Uterine smooth muscle cell (primary cell): ENCODE data around the gene SLC22A8. TPM values are rescaled to one million over a fixed set of nuclear protein-coding genes. Genes with fewer than 3 reads are reported as not detected.

Experiments used
- total RNA-seq: library from RNA; depleted of rRNA; stranded (reverse); fragments of >200 nt; gene quantifications from 2 replicates; pipeline ENCODE4 v1.2.3, GENCODE V29; 2014

SLC22A8 gene
- under 0.01 TPM in 1 of 2 replicates, not detected in the other for total RNA-seq

GRCh38 chr11:63015521-63016215 is at the start of gene SLC22A8:
Gene SLC22A8 (minus strand): TSS chr11:63015841. CDS start chr11:63014958, 883 bp downstream.

GRCh38 chr11:62984451-62984991 is 31.1 kb downstream of the SLC22A8 start, which contains the start of gene SLC22A6:
Gene SLC22A6 (minus strand): TSS chr11:62984967. CDS start chr11:62984690, 277 bp downstream.

Other genes starting within 250 kb of the SLC22A8 start
- gene TAF6L, start 244.4 kb downstream of the SLC22A8 start, total RNA-seq: 29.2 and 30.7 TPM in 2 replicates
- 19.0 and 25.5 TPM in 2 replicates for gene TMEM179B, start 228.4 kb downstream of the SLC22A8 start, total RNA-seq
- 21.8 and 24.1 TPM in 2 replicates for gene TMEM223, start 223.8 kb downstream of the SLC22A8 start, total RNA-seq
- 26.4 and 28.4 TPM in 2 replicates for gene NXF1, start 210.4 kb downstream of the SLC22A8 start, total RNA-seq
- 42.4 and 52.6 TPM in 2 replicates for gene STX5, start 183.8 kb downstream of the SLC22A8 start, total RNA-seq
- not detected in 2 replicates for gene TEX54, start 183.0 kb downstream of the SLC22A8 start, total RNA-seq
- 48.4 and 68.5 TPM in 2 replicates for gene WDR74, start 176.3 kb downstream of the SLC22A8 start, total RNA-seq
- gene SLC3A2, start 134.9 kb downstream of the SLC22A8 start, total RNA-seq: 348 and 637 TPM in 2 replicates
- not detected in 2 replicates for gene CHRM1, start 94.5 kb downstream of the SLC22A8 start, total RNA-seq
- gene SLC22A6, start 30.9 kb downstream of the SLC22A8 start, total RNA-seq: not detected in 2 replicates
- not detected in 2 replicates for gene SLC22A24, start 128.4 kb upstream of the SLC22A8 start, total RNA-seq
- gene SLC22A25, start 227.8 kb upstream of the SLC22A8 start, total RNA-seq: not detected in 2 replicates